PC-9 (cell line): Measurements from ENCODE around the gene CASS4. TPM values are rescaled to one million over a fixed set of nuclear protein-coding genes. Genes with fewer than 3 reads are reported as not detected.
A peak's percentile ranks its signal among the peaks of the same experiment; 100 is the strongest.

ENCODE experiments used
- BruUV-seq: library from RNA; stranded (reverse); fragments of 400-500 nt; replicated peaks from 2 replicates; lab custom pipeline; 2021; lab: Mats Ljungman, UMichigan
- CTCF ChIA-PET: fragments of 300-600 bp; sonication (Branson Sonifier 250); formaldehyde crosslinking; loops from one replicate; lab custom pipeline; 2022; ENCODE audit warnings: antibody characterized with exemption; lab: Charles Lee
- POLR2A ChIA-PET: fragments of 300-600 bp; sonication (Branson Sonifier 250); formaldehyde crosslinking; loops from one replicate; lab custom pipeline; 2022; ENCODE audit warnings: antibody characterized with exemption; ENCODE audit not compliant: unreplicated experiment; lab: Charles Lee
- DNase-seq, 2 experiments: peaks; one replicate each; pipeline versions ENCODE4 v3.0.0 to v3.0.0-alpha.2; 2015 to 2022; ENCODE audit warnings: mixed read lengths in 1 of 2
- H2AFZ ChIP-seq: fragments of 200-600 bp; sonication (generic); 2 replicates; pipeline ENCODE4 v1.8.1; 2017; ENCODE audit warnings: antibody characterized with exemption
- H3F3A ChIP-seq: fragments of 200-600 bp; sonication (generic); 2 replicates; pipeline ENCODE4 v1.8.1; 2017; ENCODE audit warnings: antibody characterized with exemption, mild to moderate bottlenecking, low read depth; ENCODE audit not compliant: insufficient read depth
- H3K27ac ChIP-seq: fragments of 200-600 bp; sonication (generic); 2 replicates; pipeline ENCODE4 v1.6.1; 2016; ENCODE audit warnings: mixed run types
- H3K27me3 ChIP-seq: fragments of 200-600 bp; sonication (generic); 2 replicates; pipeline ENCODE4 v1.6.1; 2016; ENCODE audit warnings: low read depth, mixed run types; ENCODE audit not compliant: insufficient read depth
- H3K36me3 ChIP-seq: fragments of 200-600 bp; sonication (generic); 2 replicates; pipeline ENCODE4 v1.6.1; 2016; ENCODE audit warnings: low read depth, mixed run types
- H3K4me1 ChIP-seq: fragments of 200-600 bp; sonication (generic); replicated peaks from 2 replicates; pipeline ENCODE4 v1.6.1; 2016; ENCODE audit warnings: mixed run types; ENCODE audit not compliant: insufficient read depth
- H3K4me2 ChIP-seq: fragments of 200-600 bp; sonication (generic); 2 replicates; pipeline ENCODE4 v1.6.1; 2017; ENCODE audit warnings: mixed run types
- H3K4me3 ChIP-seq: fragments of 200-600 bp; sonication (generic); 2 replicates; pipeline ENCODE4 v1.6.1; 2016; ENCODE audit warnings: mixed run types
- H3K79me2 ChIP-seq: fragments of 200-600 bp; sonication (generic); 2 replicates; pipeline ENCODE4 v1.6.1; 2017; ENCODE audit warnings: low read depth, mixed run types
- H3K9me2 ChIP-seq: fragments of 200-600 bp; sonication (generic); 2 replicates; pipeline ENCODE4 v1.8.1; 2017; ENCODE audit warnings: mild to moderate bottlenecking; ENCODE audit not compliant: insufficient read depth
- H3K9me3 ChIP-seq: fragments of 200-600 bp; sonication (generic); 2 replicates; pipeline ENCODE4 v1.8.1; 2016; ENCODE audit warnings: low read depth; ENCODE audit not compliant: insufficient read depth
- H4K20me1 ChIP-seq: fragments of 200-600 bp; sonication (generic); 2 replicates; pipeline ENCODE4 v1.8.1; 2017; ENCODE audit not compliant: insufficient read depth
- CTCF ChIP-seq: fragments of 200-600 bp; sonication (generic); conservative IDR thresholded peaks from 2 replicates; pipeline ENCODE4 v1.6.1; 2017; ENCODE audit warnings: mixed run types, antibody characterized with exemption, mild to moderate bottlenecking, moderate library complexity
- EZH2 ChIP-seq: fragments of 200-600 bp; sonication (generic); IDR thresholded peaks from 2 replicates; pipeline ENCODE4 v1.8.0; 2017; ENCODE audit warnings: antibody characterized with exemption, low read depth
- intact Hi-C: fragments of 100-400 bp; cut with micrococcal nuclease; formaldehyde crosslinking; loops from one replicate; pipeline ENCODE4 v1.10.0; 2022; ENCODE audit not compliant: unreplicated experiment
- total RNA-seq: library from RNA; stranded (reverse); gene quantifications from 2 replicates; pipeline ENCODE4 v1.2.3, GENCODE V29; 2021

CASS4 gene
- total RNA-seq, 1 experiment from 2014 or later: 0.15 TPM

GRCh38 chr20:56392132-56392880 lies 19.8 kb upstream of the CASS4 start, which contains the start of the genes AURKA and CSTF1:
Gene AURKA, minus strand, starts transcription at chr20:56392215. Its CDS starts 4,018 bp downstream, at chr20:56388197.
Gene CSTF1, plus strand, starts transcription at chr20:56392645. Its CDS starts 2,908 bp downstream, at chr20:56395553.
- CTCF ChIA-PET: interaction anchor here (1.0 kb wide), 1 partner anchor 33 kb away, joined by 5 read pairs; the partner anchor contains the start of gene FAM210B
- peak; percentile 99 for DNase-seq
- peaks cover 5% of the 10 kb centered on the region; the same call in 1 of the 2 replicates for H3F3A ChIP-seq
- H3K27me3 ChIP-seq: no peaks in the 10 kb centered on the region
- TSS peak; percentile 75 for BruUV-seq
- peak within 1 kb of the TSS; percentile 76 for H3K4me3 ChIP-seq
- H3K27ac ChIP-seq: peak within 1 kb of the TSS; percentile 72
- TF ChIP-seq CTCF: no peak
- no peak for TF ChIP-seq EZH2
- peaks cover 24% of the 10 kb centered on the region for H3K4me1 ChIP-seq
- H3K79me2 ChIP-seq: peaks cover 79% of the 10 kb centered on the region
- intact Hi-C loops: loop anchor here (2.0 kb wide), 1 partner anchor 76 kb away; the partner anchor contains the start of gene RTF2
- POLR2A ChIA-PET: interaction anchor here (0.5 to 0.6 kb wide), 4 partner anchors 60 to 396 kb away, joined by 3 to 17 read pairs (median 11); no protein-coding TSS in a partner anchor
- H3K9me2 ChIP-seq: no peaks in the 10 kb centered on the region
- H2AFZ ChIP-seq: peak within 1 kb of the TSS; percentile 96
- H3K36me3 ChIP-seq: peaks cover 37% of the 10 kb centered on the region
- H4K20me1 ChIP-seq: peaks cover 6% of the 10 kb centered on the region; the same call in 1 of the 2 replicates
- no peaks in the 10 kb centered on the region for H3K9me3 ChIP-seq
- H3K4me2 ChIP-seq: peak within 1 kb of the TSS; percentile 91

- H3K27me3 ChIP-seq: no peaks in the 10 kb centered on the region
- peak overlapping the region; percentile 72 for H3K27ac ChIP-seq
- H2AFZ ChIP-seq: peak overlapping the region; percentile 96
- H4K20me1 ChIP-seq: peaks cover 6% of the 10 kb centered on the region; the same call in 1 of the 2 replicates
- peak overlapping the region; percentile 91 for H3K4me2 ChIP-seq
- H3K4me3 ChIP-seq: peak overlapping the region; percentile 76
- peaks cover 73% of the 10 kb centered on the region for H3K79me2 ChIP-seq
- H3K9me3 ChIP-seq: no peaks in the 10 kb centered on the region
- no peak for DNase-seq
- peaks cover 42% of the 10 kb centered on the region for H3K36me3 ChIP-seq
- ChIA-PET POLR2A (no interaction called here), CTCF (no interaction called here)
- TF ChIP-seq EZH2: no peak
- peaks cover 24% of the 10 kb centered on the region for H3K4me1 ChIP-seq
- no TSS peak for BruUV-seq
- H3K9me2 ChIP-seq: no peaks in the 10 kb centered on the region
- peaks cover 8% of the 10 kb centered on the region; the same call in 1 of the 2 replicates for H3F3A ChIP-seq
- intact Hi-C loops: loop anchor here (2.0 kb wide), 1 partner anchor 76 kb away; the partner anchor contains the start of gene RTF2
Observed at GRCh38 chr20:56392881-56393482, 19.1 kb upstream of the CASS4 start.

- peaks cover 66% of the 10 kb centered on the region for H3K79me2 ChIP-seq
- no peaks in the 10 kb centered on the region for H3K27me3 ChIP-seq
- peaks cover 24% of the 10 kb centered on the region for H3K4me1 ChIP-seq
- ChIA-PET CTCF (no interaction called here), POLR2A (no interaction called here)
- no peak overlapping the region for H3K27ac ChIP-seq
- no peaks in the 10 kb centered on the region for H3K9me3 ChIP-seq
- H2AFZ ChIP-seq: no peak overlapping the region; the same call in 1 of the 2 replicates
- peaks cover 6% of the 10 kb centered on the region; the same call in 1 of the 2 replicates for H4K20me1 ChIP-seq
- no peak for TF ChIP-seq CTCF
- TF ChIP-seq EZH2: no peak
- peaks cover 44% of the 10 kb centered on the region for H3K36me3 ChIP-seq
- no peak for DNase-seq
- peak overlapping the region; percentile 91 for H3K4me2 ChIP-seq
- H3F3A ChIP-seq: peaks cover 14% of the 10 kb centered on the region; the same call in 1 of the 2 replicates
- intact Hi-C loops: loop anchor here (2.0 kb wide), 1 partner anchor 75 kb away; the partner anchor contains the start of gene RTF2
- H3K4me3 ChIP-seq: peak overlapping the region; percentile 76
- no TSS peak for BruUV-seq
- H3K9me2 ChIP-seq: no peaks in the 10 kb centered on the region
Observed at GRCh38 chr20:56393653-56394052, 18.4 kb upstream of the CASS4 start.
